Thyroid gland (tissue), 4 donors: Measurements from ENCODE around the gene SLAMF8. TPM values are rescaled to one million over a fixed set of nuclear protein-coding genes. Genes with fewer than 3 reads are reported as not detected.

ENCODE experiments used
- DNase-seq, 2 donors: peaks; one replicate each; pipeline ENCODE4 v3.0.0-alpha.2; 2019
- H3K27ac ChIP-seq, 3 donors: fragments of 200-600 bp; sonication (generic); 1 replicate in 2 of 3; 2 replicates in 1 of 3; pipeline ENCODE4 v1.5.1; 2016 to 2019; ENCODE audit warnings: mild to moderate bottlenecking in 1 of 3, moderate library complexity in 1 of 3
- H3K27me3 ChIP-seq: fragments of 200-600 bp; sonication (generic); one replicate; pipeline ENCODE4 v1.5.1; 2019
- H3K36me3 ChIP-seq, 2 donors: fragments of 200-600 bp; sonication (generic); one replicate each; pipeline ENCODE4 v1.5.1; 2016 to 2019
- H3K4me1 ChIP-seq, 2 donors: fragments of 200-600 bp; sonication (generic); one replicate each; pipeline ENCODE4 v1.5.1; 2017 to 2019
- H3K4me3 ChIP-seq, 3 donors: fragments of 200-600 bp; sonication (generic); replicated peaks in 1 of 3; 1 replicate in 2 of 3; 2 replicates in 1 of 3; pipeline ENCODE4 v1.5.1; 2016; ENCODE audit warnings: mild to moderate bottlenecking in 1 of 3
- H3K9me3 ChIP-seq: fragments of 200-600 bp; sonication (generic); one replicate; pipeline ENCODE4 v1.5.1; 2017
- CTCF ChIP-seq, 6 experiments: fragments of 200-600 bp in 3 of 6; fragments of 450-650 bp in 3 of 6; sonication (generic) in 3 of 6; IDR thresholded peaks; one replicate each; pipeline ENCODE4 v1.5.1; 2016 to 2019; ENCODE audit warnings: antibody characterized with exemption in 6 of 6, mild to moderate bottlenecking in 2 of 6, inconsistent platforms in 1 of 6, moderate library complexity in 1 of 6
- POLR2A ChIP-seq, 2 donors: fragments of 450-650 bp; IDR thresholded peaks; one replicate each; pipeline ENCODE4 v1.6.1; 2017; ENCODE audit warnings: antibody characterized with exemption in 2 of 2, mild to moderate bottlenecking in 2 of 2, moderate library complexity in 1 of 2
- WGBS, 2 donors: methylation state at CpG; one replicate each; pipeline ENCODE4 v1.1.5; 2017; 5-methylcytosine and 5-hydroxymethylcytosine counted together
- intact Hi-C: fragments of 100-400 bp; cut with DNase I; formaldehyde crosslinking; loops from one replicate; pipeline ENCODE4 v1.15.1; 2023
- total RNA-seq, 4 donors: library from RNA; depleted of rRNA; stranded (reverse); fragments of >200 nt; gene quantifications; one replicate each; pipeline ENCODE4 v1.2.3, GENCODE V29; 2016

SLAMF8 gene
- total RNA-seq, 4 donors from 2014 or later = 1.6 to 6.3 (median 2.1) TPM

- 85 to 90% methylated on average over 8 of the region's 8 CpGs for WGBS, 2 donors
- intact Hi-C loops = no loop called here
Observed at GRCh38 chr1:159800177-159800930, 26.3 kb upstream of the SLAMF8 start.

GRCh38 chr1:159802111-159802510 lies 24.6 kb upstream of the SLAMF8 start, which contains the start of gene FCRL6:
Gene FCRL6, plus strand, starts transcription at chr1:159802360. Its CDS starts 65 bp downstream, at chr1:159802425.
- Histone ChIP-seq H3K9me3 (no peaks in the 10 kb centered on the region), H3K4me1 (peaks cover 7 to 12% of the 10 kb centered on the region in 2 donors), H3K27me3 (no peaks in the 10 kb centered on the region), H3K27ac (no peak within 1 kb of the TSS), H3K4me3 (no peak within 1 kb of the TSS), H3K36me3 (no peaks in the 10 kb centered on the region)
- intact Hi-C loops = no loop called here
- DNase-seq = no peak
- TF ChIP-seq POLR2A (IDR thresholded peaks at IDR 0.05) (no peak), CTCF (IDR thresholded peaks at IDR 0.05) (no peak)
- WGBS, 2 donors = 81 to 89% methylated on average over 8 of the region's 8 CpGs

More at GRCh38 chr1:159800177-159800930, 26.3 kb upstream of the SLAMF8 start:
- H3K4me3 ChIP-seq = no peak overlapping the region
- H3K27ac ChIP-seq = peak overlapping the region in 1 of 3 donors; percentile 25
- H3K27me3 ChIP-seq = no peaks in the 10 kb centered on the region
- H3K4me1 ChIP-seq = peaks cover 7 to 15% of the 10 kb centered on the region in 2 donors
- no peaks in the 10 kb centered on the region for H3K9me3 ChIP-seq
- H3K36me3 ChIP-seq = no peaks in the 10 kb centered on the region
- no peak for TF ChIP-seq CTCF (IDR thresholded peaks at IDR 0.05)
- TF ChIP-seq POLR2A (IDR thresholded peaks at IDR 0.05) = no peak
- no peak for DNase-seq

GRCh38 chr1:159803956-159804689 lies 22.6 kb upstream of the SLAMF8 start:
- H3K27ac ChIP-seq = no peak overlapping the region
- intact Hi-C loops = no loop called here
- H3K36me3 ChIP-seq = no peaks in the 10 kb centered on the region
- no peak for DNase-seq
- H3K4me1 ChIP-seq = peaks cover 3 to 7% of the 10 kb centered on the region in 2 donors
- no peak for TF ChIP-seq POLR2A (IDR thresholded peaks at IDR 0.05)
- TF ChIP-seq CTCF (IDR thresholded peaks at IDR 0.05) = no peak
- no peaks in the 10 kb centered on the region for H3K27me3 ChIP-seq
- H3K9me3 ChIP-seq = no peaks in the 10 kb centered on the region
- 79 to 83% methylated on average over 7 of the region's 7 CpGs for WGBS, 2 donors
- H3K4me3 ChIP-seq = no peak overlapping the region

- no peak for TF ChIP-seq POLR2A (IDR thresholded peaks at IDR 0.05)
- no peak for TF ChIP-seq CTCF (IDR thresholded peaks at IDR 0.05)
- Histone ChIP-seq H3K27ac (no peak overlapping the region), H3K4me1 (peaks cover 0 to under 1% of the 10 kb centered on the region in 2 donors), H3K36me3 (no peaks in the 10 kb centered on the region), H3K27me3 (no peaks in the 10 kb centered on the region), H3K4me3 (no peak overlapping the region), H3K9me3 (no peaks in the 10 kb centered on the region)
- 75 to 87% methylated on average over 2 of the region's 2 CpGs for WGBS, 2 donors
- intact Hi-C loops = no loop called here
- no peak for DNase-seq
Observed at GRCh38 chr1:159804924-159805323, 21.7 kb upstream of the SLAMF8 start.

- no peaks in the 10 kb centered on the region for H3K27me3 ChIP-seq
- H3K27ac ChIP-seq = no peak overlapping the region
- no peaks in the 10 kb centered on the region for H3K4me1 ChIP-seq
- intact Hi-C loops = no loop called here
- no peaks in the 10 kb centered on the region for H3K9me3 ChIP-seq
- DNase-seq = no peak
- no peak overlapping the region for H3K4me3 ChIP-seq
- 92 to 99% methylated on average over 8 of the region's 8 CpGs for WGBS, 2 donors
- TF ChIP-seq CTCF (IDR thresholded peaks at IDR 0.05) (no peak), POLR2A (IDR thresholded peaks at IDR 0.05) (no peak)
- no peaks in the 10 kb centered on the region for H3K36me3 ChIP-seq
Observed at GRCh38 chr1:159815926-159816325, 10.7 kb upstream of the SLAMF8 start.
